H9 (cell line): ENCODE measurements around the gene KAZALD1. TPM values are rescaled to one million over a fixed set of nuclear protein-coding genes. Genes with fewer than 3 reads are reported as not detected.

Experiments used
- DNase-seq: peaks from one replicate; pipeline ENCODE4 v3.0.0-alpha.2; 2017
- H2AFZ ChIP-seq: one replicate; pipeline ENCODE4 v1.6.1; 2013; ENCODE audit warnings: mild to moderate bottlenecking, low read length, control low read depth, moderate library complexity
- H2AK5ac ChIP-seq: 2 replicates; pipeline ENCODE4 v1.6.1; 2013; ENCODE audit warnings: low read length, control low read depth, mixed read lengths; ENCODE audit not compliant: insufficient read length
- H2BK120ac ChIP-seq: one replicate; pipeline ENCODE4 v1.6.1; 2013; ENCODE audit warnings: low read depth, mild to moderate bottlenecking, low read length, control low read depth, inconsistent platforms; ENCODE audit not compliant: poor library complexity, severe bottlenecking
- H2BK12ac ChIP-seq: 2 replicates; pipeline ENCODE4 v1.6.1; 2013; ENCODE audit warnings: low read length, control low read depth, mixed read lengths, low read depth; ENCODE audit not compliant: insufficient read length
- H2BK15ac ChIP-seq: 2 replicates; pipeline ENCODE4 v1.6.1; 2013; ENCODE audit warnings: low read depth, low read length, control low read depth
- H2BK20ac ChIP-seq: one replicate; pipeline ENCODE4 v1.6.1; 2013; ENCODE audit warnings: low read depth, mild to moderate bottlenecking, low read length, control low read depth, inconsistent platforms; ENCODE audit not compliant: poor library complexity, severe bottlenecking
- H2BK5ac ChIP-seq: 2 replicates; pipeline ENCODE4 v1.6.1; 2013; ENCODE audit warnings: low read length, control low read depth, mixed read lengths; ENCODE audit not compliant: insufficient read length
- H3K14ac ChIP-seq: 2 replicates; pipeline ENCODE4 v1.6.1; 2013; ENCODE audit warnings: low read length, control low read depth; ENCODE audit not compliant: insufficient read depth
- H3K18ac ChIP-seq: 2 replicates; pipeline ENCODE4 v1.6.1; 2013; ENCODE audit warnings: low read depth, mild to moderate bottlenecking, mixed read lengths, low read length, control low read depth; ENCODE audit not compliant: insufficient read length
- H3K23ac ChIP-seq: 2 replicates; pipeline ENCODE4 v1.6.1; 2013; ENCODE audit warnings: low read length, control low read depth, mixed read lengths, low read depth; ENCODE audit not compliant: insufficient read length
- H3K23me2 ChIP-seq: 2 replicates; pipeline ENCODE4 v1.6.1; 2013; ENCODE audit warnings: low read depth, mild to moderate bottlenecking, mixed read lengths, low read length, control low read depth; ENCODE audit not compliant: insufficient read length, poor library complexity, severe bottlenecking
- H3K27ac ChIP-seq: 2 replicates; pipeline ENCODE4 v1.5.1; 2013; ENCODE audit warnings: low read length, control low read depth, mixed read lengths, low read depth; ENCODE audit not compliant: insufficient read length
- H3K27me3 ChIP-seq: 2 replicates; pipeline ENCODE4 v1.6.1; 2013; ENCODE audit warnings: low read length, control low read depth, inconsistent platforms; ENCODE audit not compliant: insufficient read depth
- H3K4ac ChIP-seq: 2 replicates; pipeline ENCODE4 v1.6.1; 2013; ENCODE audit warnings: low read depth, mild to moderate bottlenecking, control low read depth, inconsistent platforms, low read length, moderate library complexity
- H3K4me1 ChIP-seq: 2 replicates; pipeline ENCODE4 v1.6.1; 2013; ENCODE audit warnings: low read length, control low read depth, inconsistent platforms; ENCODE audit not compliant: insufficient read depth
- H3K4me2 ChIP-seq: 2 replicates; pipeline ENCODE4 v1.6.1; 2013; ENCODE audit warnings: low read length, control low read depth, mixed read lengths; ENCODE audit not compliant: insufficient read length, insufficient read depth
- H3K56ac ChIP-seq: 2 replicates; pipeline ENCODE4 v1.6.1; 2013; ENCODE audit warnings: low read depth, mild to moderate bottlenecking, mixed read lengths, low read length, control low read depth; ENCODE audit not compliant: insufficient read length
- H3K79me1 ChIP-seq: 2 replicates; pipeline ENCODE4 v1.6.1; 2013; ENCODE audit warnings: low read depth, mild to moderate bottlenecking, moderate library complexity, low read length, control low read depth, inconsistent platforms; ENCODE audit not compliant: insufficient read depth, poor library complexity, severe bottlenecking
- H3K79me2 ChIP-seq: 2 replicates; pipeline ENCODE4 v1.6.1; 2013; ENCODE audit warnings: low read length, control low read depth, inconsistent platforms; ENCODE audit not compliant: insufficient read depth
- H3K9ac ChIP-seq: 2 replicates; pipeline ENCODE4 v1.6.1; 2013; ENCODE audit warnings: low read length, control low read depth, mixed read lengths; ENCODE audit not compliant: insufficient read length; ENCODE audit errors: extremely low read depth
- H3K9me3 ChIP-seq: one replicate; pipeline ENCODE4 v1.6.1; 2013; ENCODE audit warnings: low read depth, low read length, inconsistent platforms; ENCODE audit not compliant: control insufficient read depth
- H3T11ph ChIP-seq: one replicate; pipeline ENCODE4 v1.6.1; 2013; ENCODE audit warnings: mild to moderate bottlenecking, low read length, control low read depth, inconsistent platforms
- H4K20me1 ChIP-seq: one replicate; pipeline ENCODE4 v1.6.1; 2013; ENCODE audit not compliant: control insufficient read depth, insufficient read length, insufficient read depth
- H4K5ac ChIP-seq: 2 replicates; pipeline ENCODE4 v1.6.1; 2013; ENCODE audit warnings: low read depth, mild to moderate bottlenecking, mixed read lengths, low read length, control low read depth; ENCODE audit not compliant: insufficient read length
- H4K8ac ChIP-seq: replicated peaks from 2 replicates; pipeline ENCODE4 v1.6.1; 2013; ENCODE audit warnings: low read length, control low read depth, mixed read lengths, low read depth; ENCODE audit not compliant: insufficient read length
- H4K91ac ChIP-seq: 2 replicates; pipeline ENCODE4 v1.6.1; 2013; ENCODE audit warnings: low read depth, mild to moderate bottlenecking, moderate library complexity, mixed read lengths, low read length, control low read depth; ENCODE audit not compliant: insufficient read length
- H3K27ac Mint-ChIP-seq, 3 experiments: 2 replicates in 2 of 3; 3 replicates in 1 of 3; pipeline ENCODE4 v1.8.0; 2020 to 2021; ENCODE audit warnings: mixed read lengths in 3 of 3, mild to moderate bottlenecking in 1 of 3, moderate library complexity in 1 of 3
- H3K27me3 Mint-ChIP-seq: 2 replicates; pipeline ENCODE4 v1.8.0; 2021; ENCODE audit warnings: low read depth, mild to moderate bottlenecking, moderate library complexity, mixed read lengths
- H3K36me3 Mint-ChIP-seq, 3 experiments: 2 replicates in 2 of 3; 3 replicates in 1 of 3; pipeline ENCODE4 v1.8.0; 2020 to 2021; ENCODE audit warnings: low read depth in 3 of 3, mixed read lengths in 3 of 3; ENCODE audit not compliant: insufficient read depth in 1 of 3
- H3K4me1 Mint-ChIP-seq, 2 experiments: 2 replicates each; pipeline ENCODE4 v1.8.0; 2020; ENCODE audit warnings: mixed read lengths in 2 of 2
- H3K4me3 Mint-ChIP-seq, 2 experiments: 2 replicates in 1 of 2; 3 replicates in 1 of 2; pipeline ENCODE4 v1.8.0; 2020 to 2021; ENCODE audit warnings: mild to moderate bottlenecking in 2 of 2, mixed read lengths in 2 of 2, moderate library complexity in 1 of 2
- H3K9me3 Mint-ChIP-seq, 2 experiments: 2 replicates in 1 of 2; 3 replicates in 1 of 2; pipeline ENCODE4 v1.8.0; 2020; ENCODE audit warnings: mild to moderate bottlenecking in 2 of 2, mixed read lengths in 2 of 2, moderate library complexity in 1 of 2
- WGBS: extraction: QIAGEN DNeasy Blood & Tissue Kit; methylation state at CpG from one replicate; pipeline ENCODE4 v1.1.7; 2013; ENCODE audit warnings: missing lambda C conversion rate, low lambda C conversion rate, mixed read lengths; ENCODE audit not compliant: insufficient read length; ENCODE audit errors: extremely low coverage; 5-methylcytosine and 5-hydroxymethylcytosine counted together
- total RNA-seq: library from RNA; stranded (reverse); gene quantifications from 2 replicates; pipeline ENCODE4 v1.2.1, GENCODE V29; 2021
- TF ChIP-seq, protein P1 (sequence below): fragments of 200-600 bp; sonication (generic); conservative IDR thresholded peaks from 3 replicates; pipeline ENCODE4 v1.8.0; 2021; ENCODE audit warnings: antibody characterized with exemption, mild to moderate bottlenecking

The KAZALD1 gene
- total RNA-seq, 1 experiment from 2014 or later: 2.9 TPM

DNA sequence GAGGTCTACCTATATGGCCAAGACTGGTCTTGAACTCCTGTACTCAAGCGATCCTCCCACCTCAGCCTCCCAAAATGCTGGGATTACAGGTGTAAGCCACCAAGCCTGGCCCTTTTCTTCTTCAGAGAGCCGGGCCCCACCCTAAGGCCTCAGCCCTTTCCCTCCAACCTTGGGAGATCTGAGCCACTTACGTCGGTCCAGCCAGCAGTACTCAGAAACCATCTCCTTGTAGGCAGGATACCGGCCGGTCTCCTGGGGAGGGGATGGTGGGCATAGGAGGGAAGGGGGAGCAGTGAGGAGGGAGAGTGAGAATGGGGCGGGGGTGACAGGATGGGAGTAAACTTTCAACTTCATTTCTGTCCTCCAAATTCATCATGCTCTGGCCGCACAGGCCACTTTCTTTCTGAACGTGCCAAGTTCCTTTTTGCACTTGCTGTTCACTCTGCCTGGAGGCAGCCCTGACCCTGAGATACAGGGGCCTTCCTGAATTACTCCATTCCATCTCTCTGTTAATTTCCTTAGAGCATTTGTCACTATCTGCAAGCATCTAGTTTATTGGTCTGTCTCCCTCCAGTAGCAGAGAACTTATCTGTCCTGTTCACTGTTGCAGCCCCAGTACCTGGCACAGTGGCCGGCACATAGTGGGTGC is 41.2 kb upstream of the KAZALD1 start:
- Histone ChIP-seq H4K91ac (no peak overlapping the region), H3K4ac (no peak overlapping the region), H4K5ac (no peak overlapping the region), H3K14ac (no peak overlapping the region), H3K9ac (no peak overlapping the region), H2AFZ (no peak overlapping the region), H2BK5ac (no peak overlapping the region), H3T11ph (no peak overlapping the region), H2BK15ac (no peak overlapping the region), H3K23ac (no peak overlapping the region), H2BK120ac (no peak overlapping the region), H3K56ac (no peak overlapping the region), H3K79me2 (no peaks in the 10 kb centered on the region), H3K27ac (no peak overlapping the region), H3K9me3 (no peaks in the 10 kb centered on the region), H3K79me1 (no peaks in the 10 kb centered on the region), H3K27me3 (peaks cover 17% of the 10 kb centered on the region; the same call in 1 of the 2 replicates), H3K4me1 (no peaks in the 10 kb centered on the region), H3K4me2 (no peak overlapping the region), H3K18ac (no peak overlapping the region), H2AK5ac (no peak overlapping the region), H4K20me1 (no peaks in the 10 kb centered on the region), H2BK20ac (no peak overlapping the region), H4K8ac (no peak overlapping the region), H3K23me2 (peaks cover 10% of the 10 kb centered on the region), H2BK12ac (no peak overlapping the region)
- TF ChIP-seq, protein P1, sequence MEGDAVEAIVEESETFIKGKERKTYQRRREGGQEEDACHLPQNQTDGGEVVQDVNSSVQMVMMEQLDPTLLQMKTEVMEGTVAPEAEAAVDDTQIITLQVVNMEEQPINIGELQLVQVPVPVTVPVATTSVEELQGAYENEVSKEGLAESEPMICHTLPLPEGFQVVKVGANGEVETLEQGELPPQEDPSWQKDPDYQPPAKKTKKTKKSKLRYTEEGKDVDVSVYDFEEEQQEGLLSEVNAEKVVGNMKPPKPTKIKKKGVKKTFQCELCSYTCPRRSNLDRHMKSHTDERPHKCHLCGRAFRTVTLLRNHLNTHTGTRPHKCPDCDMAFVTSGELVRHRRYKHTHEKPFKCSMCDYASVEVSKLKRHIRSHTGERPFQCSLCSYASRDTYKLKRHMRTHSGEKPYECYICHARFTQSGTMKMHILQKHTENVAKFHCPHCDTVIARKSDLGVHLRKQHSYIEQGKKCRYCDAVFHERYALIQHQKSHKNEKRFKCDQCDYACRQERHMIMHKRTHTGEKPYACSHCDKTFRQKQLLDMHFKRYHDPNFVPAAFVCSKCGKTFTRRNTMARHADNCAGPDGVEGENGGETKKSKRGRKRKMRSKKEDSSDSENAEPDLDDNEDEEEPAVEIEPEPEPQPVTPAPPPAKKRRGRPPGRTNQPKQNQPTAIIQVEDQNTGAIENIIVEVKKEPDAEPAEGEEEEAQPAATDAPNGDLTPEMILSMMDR: no peak
- Mint-ChIP-seq H3K4me3 (no peak overlapping the region), H3K4me1 (peaks cover 10 to 19% of the 10 kb centered on the region in 2 experiments), H3K9me3 (no peaks in the 10 kb centered on the region), H3K27me3 (peaks cover 65% of the 10 kb centered on the region), H3K36me3 (no peaks in the 10 kb centered on the region), H3K27ac (no peak overlapping the region)
- no peak for DNase-seq
- no CpG with 5 or more reads among the region's 10 CpGs for WGBS
